Loucy (cell line): ENCODE data around the gene RAB5IF.

Experiments
- H2AFZ ChIP-seq: fragments of 200-600 bp; sonication (generic); 2 replicates; pipeline ENCODE4 v1.6.0; 2016; ENCODE audit warnings: antibody characterized with exemption, mild to moderate bottlenecking, low read length, moderate library complexity
- H3F3A ChIP-seq: fragments of 200-600 bp; 2 replicates; pipeline ENCODE4 v1.6.0; 2016; ENCODE audit warnings: antibody characterized with exemption, low read depth, mild to moderate bottlenecking
- H3K27me3 ChIP-seq: fragments of 200-600 bp; sonication (generic); 2 replicates; pipeline ENCODE4 v1.6.1; 2014; ENCODE audit warnings: low read length, mild to moderate bottlenecking; ENCODE audit not compliant: insufficient read depth, poor library complexity, severe bottlenecking
- H3K36me3 ChIP-seq: fragments of 200-600 bp; sonication (generic); 2 replicates; pipeline ENCODE4 v1.6.1; 2016; ENCODE audit warnings: low read length; ENCODE audit not compliant: insufficient read depth
- H3K4me1 ChIP-seq: fragments of 200-600 bp; sonication (generic); 2 replicates; pipeline ENCODE4 v1.5.1; 2014; ENCODE audit warnings: low read length, mild to moderate bottlenecking; ENCODE audit not compliant: insufficient read depth, poor library complexity, severe bottlenecking
- H3K4me2 ChIP-seq: fragments of 200-600 bp; sonication (generic); 2 replicates; pipeline ENCODE4 v1.6.0; 2014; ENCODE audit warnings: antibody characterized with exemption, low read length, low read depth, mild to moderate bottlenecking; ENCODE audit not compliant: poor library complexity, severe bottlenecking
- H3K4me3 ChIP-seq: fragments of 200-600 bp; sonication (generic); 2 replicates; pipeline ENCODE4 v1.5.1; 2014; ENCODE audit warnings: low read length, mild to moderate bottlenecking, mixed read lengths; ENCODE audit not compliant: poor library complexity, severe bottlenecking
- H3K79me2 ChIP-seq: fragments of 200-600 bp; sonication (generic); 2 replicates; pipeline ENCODE4 v1.6.1; 2014; ENCODE audit warnings: low read length; ENCODE audit not compliant: insufficient read depth
- H3K9ac ChIP-seq: fragments of 200-600 bp; sonication (generic); 2 replicates; pipeline ENCODE4 v1.6.0; 2014; ENCODE audit warnings: mild to moderate bottlenecking, low read depth, low read length, moderate library complexity; ENCODE audit not compliant: poor library complexity, severe bottlenecking
- H3K9me2 ChIP-seq: fragments of 200-600 bp; sonication (generic); replicated peaks from 2 replicates; pipeline ENCODE4 v1.6.1; 2016; ENCODE audit warnings: low read depth, low read length, mixed read lengths
- H3K9me3 ChIP-seq: fragments of 200-600 bp; sonication (generic); 2 replicates; pipeline ENCODE4 v1.6.1; 2014; ENCODE audit warnings: mild to moderate bottlenecking, antibody characterized with exemption, low read length, low read depth; ENCODE audit not compliant: insufficient read depth
- H4K20me1 ChIP-seq: fragments of 200-600 bp; sonication (generic); 2 replicates; pipeline ENCODE4 v1.6.0; 2014; ENCODE audit warnings: antibody characterized with exemption, low read length, mild to moderate bottlenecking; ENCODE audit not compliant: insufficient read depth, poor library complexity, severe bottlenecking
- EZH2phosphoT487 ChIP-seq: fragments of 200-600 bp; IDR thresholded peaks from 2 replicates; pipeline ENCODE4 v1.6.1; 2018; ENCODE audit warnings: antibody characterized with exemption, mild to moderate bottlenecking, moderate library complexity, borderline replicate concordance
- TF ChIP-seq, protein P1 (sequence below): fragments of 200-600 bp; sonication (generic); conservative IDR thresholded peaks from 2 replicates; pipeline ENCODE4 v1.5.1; 2014; ENCODE audit warnings: mild to moderate bottlenecking, antibody characterized with exemption, low read length

The RAB5IF gene

DNA sequence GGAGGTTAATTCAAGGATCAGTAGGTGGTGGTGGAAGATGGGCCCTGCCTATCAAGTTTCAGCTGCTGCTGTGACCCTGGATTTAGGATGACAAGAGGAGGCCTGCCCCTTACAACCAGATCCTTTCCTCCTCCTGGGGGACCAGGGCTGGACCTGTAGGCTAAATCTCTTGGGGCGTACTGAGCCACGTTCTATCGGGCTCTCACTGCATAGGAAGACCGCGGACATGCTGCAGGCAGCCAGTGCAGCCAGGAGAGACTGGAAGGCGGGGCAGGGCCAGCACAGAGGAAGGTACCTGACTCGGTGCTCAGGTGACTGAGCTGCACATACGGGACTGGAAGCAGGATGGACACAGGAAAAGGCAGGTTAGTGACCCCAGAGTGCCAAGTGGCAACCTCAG, 48.9 kb downstream of the RAB5IF start:
- H3K9ac ChIP-seq: no peak overlapping the region
- H3K79me2 ChIP-seq: no peaks in the 10 kb centered on the region
- H3K4me2 ChIP-seq: no peak overlapping the region
- no peak for TF ChIP-seq EZH2phosphoT487
- TF ChIP-seq, protein P1, sequence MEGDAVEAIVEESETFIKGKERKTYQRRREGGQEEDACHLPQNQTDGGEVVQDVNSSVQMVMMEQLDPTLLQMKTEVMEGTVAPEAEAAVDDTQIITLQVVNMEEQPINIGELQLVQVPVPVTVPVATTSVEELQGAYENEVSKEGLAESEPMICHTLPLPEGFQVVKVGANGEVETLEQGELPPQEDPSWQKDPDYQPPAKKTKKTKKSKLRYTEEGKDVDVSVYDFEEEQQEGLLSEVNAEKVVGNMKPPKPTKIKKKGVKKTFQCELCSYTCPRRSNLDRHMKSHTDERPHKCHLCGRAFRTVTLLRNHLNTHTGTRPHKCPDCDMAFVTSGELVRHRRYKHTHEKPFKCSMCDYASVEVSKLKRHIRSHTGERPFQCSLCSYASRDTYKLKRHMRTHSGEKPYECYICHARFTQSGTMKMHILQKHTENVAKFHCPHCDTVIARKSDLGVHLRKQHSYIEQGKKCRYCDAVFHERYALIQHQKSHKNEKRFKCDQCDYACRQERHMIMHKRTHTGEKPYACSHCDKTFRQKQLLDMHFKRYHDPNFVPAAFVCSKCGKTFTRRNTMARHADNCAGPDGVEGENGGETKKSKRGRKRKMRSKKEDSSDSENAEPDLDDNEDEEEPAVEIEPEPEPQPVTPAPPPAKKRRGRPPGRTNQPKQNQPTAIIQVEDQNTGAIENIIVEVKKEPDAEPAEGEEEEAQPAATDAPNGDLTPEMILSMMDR: no peak
- no peaks in the 10 kb centered on the region for H3F3A ChIP-seq
- no peaks in the 10 kb centered on the region for H3K9me3 ChIP-seq
- H3K4me3 ChIP-seq: no peak overlapping the region
- no peaks in the 10 kb centered on the region for H3K27me3 ChIP-seq
- H3K4me1 ChIP-seq: peaks cover 7% of the 10 kb centered on the region
- no peaks in the 10 kb centered on the region for H3K9me2 ChIP-seq
- no peaks in the 10 kb centered on the region for H3K36me3 ChIP-seq
- no peak overlapping the region for H2AFZ ChIP-seq
- peaks cover 13% of the 10 kb centered on the region for H4K20me1 ChIP-seq

DNA sequence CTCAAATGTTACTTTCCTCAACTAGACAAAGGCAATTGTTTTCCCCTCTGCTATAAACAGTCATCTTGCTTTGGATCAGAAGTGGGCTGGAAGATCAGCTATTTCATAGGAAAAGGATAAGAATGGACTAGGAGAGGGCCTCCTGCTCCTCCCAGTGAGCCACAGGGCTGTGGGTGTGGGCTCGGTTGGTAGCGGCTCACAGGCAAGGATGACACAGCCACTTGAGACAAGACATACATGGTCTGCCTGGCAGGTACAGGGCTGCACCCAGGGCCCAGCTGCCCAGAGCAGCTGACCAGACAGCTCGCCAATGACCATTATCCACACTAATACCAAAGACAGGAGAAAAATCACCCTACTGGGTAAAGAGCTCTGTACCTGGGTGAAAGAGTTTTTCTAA, 49.4 kb downstream of the RAB5IF start:
- Histone ChIP-seq H3K9me2 (no peaks in the 10 kb centered on the region), H4K20me1 (peaks cover 13% of the 10 kb centered on the region), H3K4me1 (peaks cover 7% of the 10 kb centered on the region), H3K79me2 (no peaks in the 10 kb centered on the region), H3K4me2 (no peak overlapping the region), H3F3A (no peaks in the 10 kb centered on the region), H3K27me3 (no peaks in the 10 kb centered on the region), H3K36me3 (no peaks in the 10 kb centered on the region), H2AFZ (no peak overlapping the region), H3K4me3 (no peak overlapping the region), H3K9me3 (no peaks in the 10 kb centered on the region), H3K9ac (no peak overlapping the region)
- TF ChIP-seq, protein P1: no peak
- TF ChIP-seq EZH2phosphoT487: no peak

DNA sequence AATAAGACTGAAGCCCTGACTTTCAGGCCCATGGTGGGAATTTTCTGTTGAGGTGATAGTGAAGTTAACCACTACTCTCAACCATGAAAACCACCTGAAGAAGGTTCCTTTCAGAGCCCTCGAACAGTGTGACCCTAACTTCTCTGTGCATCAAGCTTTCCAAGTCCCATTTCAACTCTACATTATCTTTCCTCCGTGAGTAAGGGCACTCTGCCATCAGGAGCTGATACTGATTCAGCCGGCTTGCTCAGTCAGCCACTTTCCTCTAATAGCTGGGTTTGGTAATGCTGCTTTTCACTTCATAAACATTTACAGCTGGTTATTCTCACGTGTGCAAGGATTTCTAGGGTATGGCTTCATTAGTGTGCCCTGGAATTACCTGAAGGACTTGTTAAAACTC, 51.2 kb downstream of the RAB5IF start:
- peaks cover 7% of the 10 kb centered on the region for H3K4me1 ChIP-seq
- H2AFZ ChIP-seq: no peak overlapping the region
- H3K27me3 ChIP-seq: no peaks in the 10 kb centered on the region
- H4K20me1 ChIP-seq: peaks cover 13% of the 10 kb centered on the region
- H3K9ac ChIP-seq: no peak overlapping the region
- H3F3A ChIP-seq: no peaks in the 10 kb centered on the region
- no peaks in the 10 kb centered on the region for H3K36me3 ChIP-seq
- no peaks in the 10 kb centered on the region for H3K79me2 ChIP-seq
- TF ChIP-seq, protein P1: no peak
- no peaks in the 10 kb centered on the region for H3K9me2 ChIP-seq
- no peak overlapping the region for H3K4me3 ChIP-seq
- no peaks in the 10 kb centered on the region for H3K9me3 ChIP-seq
- no peak overlapping the region for H3K4me2 ChIP-seq
